ENCODE data around the gene TMEM212.

DNA sequence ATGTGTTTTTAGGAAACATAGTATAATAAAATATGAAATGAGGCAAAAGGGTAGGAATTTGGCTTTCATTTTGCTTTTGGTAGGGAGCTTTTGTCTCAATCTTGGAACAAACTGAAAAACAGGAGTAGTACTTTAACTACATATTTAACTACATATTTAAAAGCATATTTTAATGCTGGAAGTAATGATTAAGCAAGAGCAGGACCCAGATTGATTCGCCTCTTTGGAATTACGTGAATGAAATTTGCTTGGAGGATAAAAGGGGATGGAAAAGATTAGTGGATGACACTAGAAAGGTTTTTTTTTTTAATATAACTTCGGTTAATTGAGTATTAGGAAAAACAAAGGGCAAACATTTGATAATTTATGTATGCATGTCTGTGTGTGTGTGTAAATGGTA, 11.2 kb upstream of the TMEM212 start:
- TF ChIP-seq EZH2 (IDR thresholded peaks at IDR 0.05; ENCODE audit: insufficient read depth, poor library complexity, severe bottlenecking) = no peak
- TF ChIP-seq EZH2phosphoT487 (IDR thresholded peaks at IDR 0.05; ENCODE audit: insufficient read depth, low read depth) = no peak

Measured in GM23248 (cell line).